ENCODE data around the gene STAG1.

GRCh38 chr3:136490646-136491405 is 261.4 kb downstream of the STAG1 start:
- no peak for TF ChIP-seq POLR2A (IDR thresholded peaks at IDR 0.05)
- TF ChIP-seq, protein P1, sequence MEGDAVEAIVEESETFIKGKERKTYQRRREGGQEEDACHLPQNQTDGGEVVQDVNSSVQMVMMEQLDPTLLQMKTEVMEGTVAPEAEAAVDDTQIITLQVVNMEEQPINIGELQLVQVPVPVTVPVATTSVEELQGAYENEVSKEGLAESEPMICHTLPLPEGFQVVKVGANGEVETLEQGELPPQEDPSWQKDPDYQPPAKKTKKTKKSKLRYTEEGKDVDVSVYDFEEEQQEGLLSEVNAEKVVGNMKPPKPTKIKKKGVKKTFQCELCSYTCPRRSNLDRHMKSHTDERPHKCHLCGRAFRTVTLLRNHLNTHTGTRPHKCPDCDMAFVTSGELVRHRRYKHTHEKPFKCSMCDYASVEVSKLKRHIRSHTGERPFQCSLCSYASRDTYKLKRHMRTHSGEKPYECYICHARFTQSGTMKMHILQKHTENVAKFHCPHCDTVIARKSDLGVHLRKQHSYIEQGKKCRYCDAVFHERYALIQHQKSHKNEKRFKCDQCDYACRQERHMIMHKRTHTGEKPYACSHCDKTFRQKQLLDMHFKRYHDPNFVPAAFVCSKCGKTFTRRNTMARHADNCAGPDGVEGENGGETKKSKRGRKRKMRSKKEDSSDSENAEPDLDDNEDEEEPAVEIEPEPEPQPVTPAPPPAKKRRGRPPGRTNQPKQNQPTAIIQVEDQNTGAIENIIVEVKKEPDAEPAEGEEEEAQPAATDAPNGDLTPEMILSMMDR (IDR thresholded peaks at IDR 0.05), result no peak
